ENCODE data around the gene HABP4.

HABP4 gene

DNA sequence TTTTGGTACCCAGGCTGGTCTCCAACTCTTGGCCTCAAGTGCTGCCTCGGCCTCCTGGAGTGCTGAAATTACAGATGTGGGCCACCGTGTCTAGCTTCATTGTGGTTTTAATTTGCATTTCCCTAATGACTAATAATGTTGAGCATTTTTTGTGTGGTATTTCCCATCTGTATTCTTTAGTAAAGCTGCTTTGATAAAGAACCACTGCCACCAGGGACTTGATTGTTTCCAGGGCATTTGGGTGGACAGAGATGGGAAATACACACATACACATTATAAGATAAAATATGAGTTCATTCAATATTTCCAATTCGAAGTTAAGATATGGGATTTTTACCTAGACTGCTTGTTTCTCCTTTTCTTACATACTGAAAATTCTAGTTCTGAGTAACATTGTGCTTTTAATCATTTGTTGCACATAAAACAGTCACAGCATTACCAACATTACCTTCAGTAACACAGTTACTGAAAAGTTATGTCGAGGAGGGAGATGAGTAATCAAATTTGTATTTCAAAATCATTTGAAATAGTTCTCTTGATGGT, 28.9 kb downstream of the HABP4 start:
- H3K4me1 ChIP-seq (ENCODE audit: control insufficient read depth in 1 of 2, insufficient read depth in 1 of 2, low read depth in 1 of 2, low read length in 1 of 2), result no peaks in the 10 kb centered on the region
- H3K27ac ChIP-seq, result no peak overlapping the region
- no peak overlapping the region for H3K4me3 ChIP-seq (ENCODE audit: low read depth in 1 of 2, low read length in 1 of 2)
- no peaks in the 10 kb centered on the region for H3K9me3 ChIP-seq
- TF ChIP-seq CTCF (IDR thresholded peaks at IDR 0.05), result no peak
- H3K36me3 ChIP-seq, result no peaks in the 10 kb centered on the region
- H3K27me3 ChIP-seq, result peaks cover 5% of the 10 kb centered on the region

DNA sequence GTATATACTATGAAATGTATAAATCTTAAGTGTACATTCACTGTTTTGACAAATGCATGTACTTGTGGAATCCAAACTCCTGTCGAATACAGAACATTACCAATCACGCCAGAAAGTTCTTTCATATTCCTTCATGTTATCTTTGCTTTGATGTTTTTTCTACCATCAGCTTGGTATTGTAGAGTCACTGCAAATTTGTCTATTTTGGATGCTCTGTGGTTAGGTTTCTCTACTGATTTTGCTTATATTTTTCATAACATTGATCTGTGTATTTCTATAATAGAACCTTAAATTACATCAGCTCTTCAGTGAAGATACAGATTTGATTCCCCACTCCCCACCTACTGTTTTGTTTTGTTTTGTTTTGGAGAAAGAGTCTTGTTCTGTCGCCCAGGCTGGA, 30.8 kb downstream of the HABP4 start:
- no peaks in the 10 kb centered on the region for H3K36me3 ChIP-seq
- no peaks in the 10 kb centered on the region for H3K4me1 ChIP-seq (ENCODE audit: control insufficient read depth in 1 of 2, insufficient read depth in 1 of 2, low read depth in 1 of 2, low read length in 1 of 2)
- no peak for TF ChIP-seq CTCF (IDR thresholded peaks at IDR 0.05)
- no peak overlapping the region for H3K27ac ChIP-seq
- H3K9me3 ChIP-seq, result no peaks in the 10 kb centered on the region
- H3K4me3 ChIP-seq (ENCODE audit: low read depth in 1 of 2, low read length in 1 of 2), result no peak overlapping the region
- H3K27me3 ChIP-seq, result peaks cover 5% of the 10 kb centered on the region

DNA sequence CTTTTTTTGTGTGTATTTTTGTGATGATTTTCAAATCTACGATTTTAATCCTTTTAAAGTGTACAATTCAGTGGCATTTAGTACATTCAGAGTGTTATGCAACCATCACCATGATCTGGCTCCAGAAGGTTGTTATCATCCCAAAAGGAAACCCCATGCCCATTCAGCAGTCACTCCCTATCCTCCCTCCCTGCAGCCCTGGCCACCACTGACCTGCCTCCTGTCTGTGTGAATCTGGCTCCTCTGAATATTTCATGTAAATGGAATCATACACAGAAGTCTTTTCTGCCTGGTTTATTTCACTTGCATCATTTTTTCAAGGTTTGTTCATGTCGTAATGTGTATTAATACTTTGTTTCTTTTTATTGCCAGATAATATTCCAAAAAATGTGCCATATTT, 32.5 kb downstream of the HABP4 start:
- H3K27me3 ChIP-seq, result no peaks in the 10 kb centered on the region
- H3K27ac ChIP-seq, result no peak overlapping the region
- H3K9me3 ChIP-seq, result no peaks in the 10 kb centered on the region
- no peak for TF ChIP-seq CTCF (IDR thresholded peaks at IDR 0.05)
- no peak overlapping the region for H3K4me3 ChIP-seq (ENCODE audit: low read depth in 1 of 2, low read length in 1 of 2)
- H3K4me1 ChIP-seq (ENCODE audit: control insufficient read depth in 1 of 2, insufficient read depth in 1 of 2, low read depth in 1 of 2, low read length in 1 of 2), result no peaks in the 10 kb centered on the region
- H3K36me3 ChIP-seq, result no peaks in the 10 kb centered on the region

DNA sequence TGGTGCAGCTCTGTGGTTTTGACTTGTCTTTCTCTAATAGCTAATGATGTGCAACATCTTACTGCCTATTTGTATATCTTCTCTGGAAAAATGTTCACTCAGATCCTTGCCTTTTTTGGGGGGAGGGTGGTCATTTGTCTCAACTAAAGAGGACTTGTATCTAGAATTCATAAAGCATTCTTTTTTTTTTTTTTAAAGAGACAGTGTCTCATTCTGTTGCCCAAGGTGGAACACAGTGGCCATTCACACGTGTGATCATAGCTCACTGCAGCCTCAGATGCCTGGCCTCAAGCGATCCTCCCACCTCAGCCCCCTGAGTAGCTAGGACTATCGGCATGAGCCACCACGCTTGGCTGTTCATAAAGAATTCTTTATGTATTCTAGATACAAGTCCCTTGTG, 33.2 kb downstream of the HABP4 start:
- no peaks in the 10 kb centered on the region for H3K27me3 ChIP-seq
- no peak overlapping the region for H3K4me3 ChIP-seq (ENCODE audit: low read depth in 1 of 2, low read length in 1 of 2)
- TF ChIP-seq CTCF (IDR thresholded peaks at IDR 0.05), result no peak
- no peaks in the 10 kb centered on the region for H3K4me1 ChIP-seq (ENCODE audit: control insufficient read depth in 1 of 2, insufficient read depth in 1 of 2, low read depth in 1 of 2, low read length in 1 of 2)
- no peaks in the 10 kb centered on the region for H3K36me3 ChIP-seq
- no peaks in the 10 kb centered on the region for H3K9me3 ChIP-seq
- no peak overlapping the region for H3K27ac ChIP-seq

DNA sequence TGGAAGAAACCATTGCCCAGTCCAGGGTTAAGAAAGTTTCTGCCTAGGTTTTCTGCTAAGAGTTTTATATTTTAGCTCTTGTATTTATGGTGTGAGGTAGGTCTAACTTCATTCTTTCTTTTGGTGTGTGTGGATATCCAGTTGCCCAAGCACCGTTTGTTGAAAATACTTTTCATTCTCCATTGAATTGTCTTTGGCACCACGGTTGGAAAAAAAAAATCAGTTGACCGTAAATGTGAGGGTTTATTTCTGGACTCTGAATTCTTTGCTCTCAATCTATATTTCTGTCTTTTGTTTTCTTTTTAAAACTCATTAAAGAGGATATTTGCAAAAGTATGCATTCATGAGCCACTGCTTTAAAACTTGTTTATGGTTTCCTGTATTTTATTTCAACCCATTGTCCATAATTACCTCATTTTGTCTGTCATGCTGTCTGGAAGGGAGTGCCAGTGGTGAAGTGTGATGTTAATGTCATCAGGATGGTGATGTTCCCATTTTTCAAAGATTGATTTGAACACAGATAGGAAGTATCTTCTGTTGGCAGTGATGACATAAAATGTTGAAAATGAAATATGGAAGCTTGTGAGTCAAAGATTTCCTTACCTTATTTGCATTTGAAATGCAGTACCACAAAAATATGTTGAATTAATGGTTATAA, 33.9 kb downstream of the HABP4 start:
- H3K36me3 ChIP-seq, result no peaks in the 10 kb centered on the region
- H3K4me1 ChIP-seq (ENCODE audit: control insufficient read depth in 1 of 2, insufficient read depth in 1 of 2, low read depth in 1 of 2, low read length in 1 of 2), result no peaks in the 10 kb centered on the region
- no peak overlapping the region for H3K4me3 ChIP-seq (ENCODE audit: low read depth in 1 of 2, low read length in 1 of 2)
- no peaks in the 10 kb centered on the region for H3K9me3 ChIP-seq
- no peak for TF ChIP-seq CTCF (IDR thresholded peaks at IDR 0.05)
- H3K27ac ChIP-seq, result no peak overlapping the region
- H3K27me3 ChIP-seq, result no peaks in the 10 kb centered on the region
